Fibroblast of skin of left biceps (primary cell): ENCODE data around the gene PTPRN2.

Source experiments
- DNase-seq, 2 experiments: peaks; one replicate each; pipeline ENCODE4 v3.0.0-alpha.2; 2013; ENCODE audit warnings: low read depth in 2 of 2

Gene PTPRN2

GRCh38 chr7:157544980-157545680 is 1042.5 kb downstream of the PTPRN2 start:
- no peak for DNase-seq

GRCh38 chr7:157544226-157544625 is 1043.4 kb downstream of the PTPRN2 start:
- no peak for DNase-seq

- no peak for DNase-seq
These were observed 1043.8 kb downstream of the PTPRN2 start for GRCh38 chr7:157543791-157544190.

GRCh38 chr7:157543276-157543675 is 1044.3 kb downstream of the PTPRN2 start:
- DNase-seq = no peak

- DNase-seq = no peak
These were observed 1045.3 kb downstream of the PTPRN2 start for GRCh38 chr7:157542068-157543021.

GRCh38 chr7:157541295-157542067 is 1046.1 kb downstream of the PTPRN2 start:
- DNase-seq = no peak

GRCh38 chr7:157540606-157541294 is 1046.9 kb downstream of the PTPRN2 start:
- DNase-seq = no peak

- DNase-seq = no peak
These were observed 1047.6 kb downstream of the PTPRN2 start for GRCh38 chr7:157540020-157540419.

- DNase-seq = no peak
These were observed 1048.1 kb downstream of the PTPRN2 start for GRCh38 chr7:157539521-157539920.

- DNase-seq = no peak
These were observed 1048.9 kb downstream of the PTPRN2 start for GRCh38 chr7:157538735-157539134.

- DNase-seq = no peak
These were observed 1049.3 kb downstream of the PTPRN2 start for GRCh38 chr7:157538321-157538720.

GRCh38 chr7:157537056-157537455 is 1050.6 kb downstream of the PTPRN2 start:
- no peak for DNase-seq

GRCh38 chr7:157532068-157532467 is 1055.6 kb downstream of the PTPRN2 start:
- DNase-seq = no peak

- DNase-seq = no peak
These were observed 1057.7 kb downstream of the PTPRN2 start for GRCh38 chr7:157529768-157530560.

GRCh38 chr7:157528785-157529341 is 1058.8 kb downstream of the PTPRN2 start:
- no peak for DNase-seq

- no peak for DNase-seq
These were observed 1059.9 kb downstream of the PTPRN2 start for GRCh38 chr7:157527686-157528085.

- no peak for DNase-seq
These were observed 1060.5 kb downstream of the PTPRN2 start for GRCh38 chr7:157526913-157527634.

- no peak for DNase-seq
These were observed 1061.4 kb downstream of the PTPRN2 start for GRCh38 chr7:157526005-157526912.

- DNase-seq = no peak
These were observed 1062.1 kb downstream of the PTPRN2 start for GRCh38 chr7:157525491-157525915.
